Sigmoid colon (tissue), 4 donors: Measurements from ENCODE around the gene FOXP1.

Experiments
- EP300 ChIP-seq, 4 donors: sonication (generic); formaldehyde crosslinking; IDR thresholded peaks; one replicate each; pipeline ENCODE4 v1.6.1; 2017; ENCODE audit warnings: antibody characterized with exemption in 4 of 4
- POLR2A ChIP-seq, 2 donors: fragments of 450-650 bp; IDR thresholded peaks; one replicate each; pipeline ENCODE4 v1.6.1; 2016; ENCODE audit warnings: antibody characterized with exemption in 2 of 2, mild to moderate bottlenecking in 2 of 2, moderate library complexity in 2 of 2
- TF ChIP-seq, protein P1 (sequence below), 4 experiments: fragments of 450-650 bp in 3 of 4; fragments of 200-600 bp in 1 of 4; IDR thresholded peaks; one replicate each; pipeline ENCODE4 v1.5.1; 2016 to 2019; ENCODE audit warnings: antibody characterized with exemption in 4 of 4, mild to moderate bottlenecking in 3 of 4, moderate library complexity in 2 of 4

DNA sequence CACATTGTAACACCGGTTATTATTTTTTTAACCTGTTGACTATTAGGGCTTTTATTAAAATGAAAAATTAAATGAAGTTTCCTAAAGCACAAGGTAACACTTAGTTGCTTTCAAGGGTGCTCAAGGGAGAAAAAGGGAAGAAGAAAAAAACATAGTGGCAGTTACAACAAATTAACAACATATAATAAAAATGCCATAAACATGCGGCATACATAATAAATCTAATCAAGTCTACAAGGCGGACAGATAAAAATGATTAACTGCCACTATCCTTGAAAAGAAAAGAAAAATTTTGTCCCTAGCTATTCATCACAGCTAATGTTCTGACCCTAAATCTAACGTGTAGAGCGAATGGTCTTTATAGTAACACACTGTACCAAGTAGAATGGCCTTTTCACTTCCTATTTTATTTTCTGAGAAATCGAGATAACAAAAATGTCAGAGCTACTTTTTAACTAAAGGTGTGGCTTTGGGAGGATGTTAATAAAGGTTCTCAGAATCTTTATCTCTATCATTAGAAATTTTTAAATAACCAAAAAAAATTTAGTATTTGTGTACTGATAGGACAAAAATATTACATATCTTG is 194.9 kb downstream of the FOXP1 start:
- TF ChIP-seq, protein P1, sequence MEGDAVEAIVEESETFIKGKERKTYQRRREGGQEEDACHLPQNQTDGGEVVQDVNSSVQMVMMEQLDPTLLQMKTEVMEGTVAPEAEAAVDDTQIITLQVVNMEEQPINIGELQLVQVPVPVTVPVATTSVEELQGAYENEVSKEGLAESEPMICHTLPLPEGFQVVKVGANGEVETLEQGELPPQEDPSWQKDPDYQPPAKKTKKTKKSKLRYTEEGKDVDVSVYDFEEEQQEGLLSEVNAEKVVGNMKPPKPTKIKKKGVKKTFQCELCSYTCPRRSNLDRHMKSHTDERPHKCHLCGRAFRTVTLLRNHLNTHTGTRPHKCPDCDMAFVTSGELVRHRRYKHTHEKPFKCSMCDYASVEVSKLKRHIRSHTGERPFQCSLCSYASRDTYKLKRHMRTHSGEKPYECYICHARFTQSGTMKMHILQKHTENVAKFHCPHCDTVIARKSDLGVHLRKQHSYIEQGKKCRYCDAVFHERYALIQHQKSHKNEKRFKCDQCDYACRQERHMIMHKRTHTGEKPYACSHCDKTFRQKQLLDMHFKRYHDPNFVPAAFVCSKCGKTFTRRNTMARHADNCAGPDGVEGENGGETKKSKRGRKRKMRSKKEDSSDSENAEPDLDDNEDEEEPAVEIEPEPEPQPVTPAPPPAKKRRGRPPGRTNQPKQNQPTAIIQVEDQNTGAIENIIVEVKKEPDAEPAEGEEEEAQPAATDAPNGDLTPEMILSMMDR (IDR thresholded peaks at IDR 0.05): no peak
- TF ChIP-seq EP300 (IDR thresholded peaks at IDR 0.05) (no peak), POLR2A (IDR thresholded peaks at IDR 0.05) (no peak)
